HEK293 (cell line): Measurements from ENCODE around the gene TRPC4.

Experiments used
- CTCF ChIA-PET: fragments of 350-600 bp; formaldehyde crosslinking; extraction: SDS; loops from one replicate; lab custom pipeline; 2021; ENCODE audit warnings: antibody characterized with exemption; lab: Yijun Ruan, JAX
- POLR2A ChIA-PET: fragments of 300-600 bp; formaldehyde crosslinking; extraction: SDS; loops from one replicate; lab custom pipeline; 2020; ENCODE audit warnings: antibody characterized with exemption, inconsistent platforms; lab: Yijun Ruan, JAX
- H3K27ac ChIP-seq: fragments of 200-500 bp; sonication (Bioruptor generic); 2 replicates; pipeline ENCODE4 v1.5.1; 2014; ENCODE audit warnings: low read depth, low read length, control low read depth, inconsistent platforms; ENCODE audit errors: extremely low read depth
- H3K36me3 ChIP-seq, 2 experiments: fragments of 200-500 bp in 1 of 2; sonication (Bioruptor generic) in 1 of 2; 1 replicate in 1 of 2; 2 replicates in 1 of 2; pipeline ENCODE4 v1.5.1; 2014 to 2017; ENCODE audit warnings: inconsistent platforms in 2 of 2, low read length in 2 of 2; ENCODE audit not compliant: control insufficient read depth in 2 of 2, insufficient read depth in 1 of 2
- H3K4me1 ChIP-seq: fragments of 200-500 bp; sonication (Bioruptor generic); 2 replicates; pipeline ENCODE4 v1.5.1; 2014; ENCODE audit warnings: mild to moderate bottlenecking, low read length, inconsistent platforms; ENCODE audit not compliant: control insufficient read depth, insufficient read depth
- H3K4me3 ChIP-seq: 2 replicates; pipeline ENCODE4 v1.5.1; 2011; ENCODE audit warnings: low read depth, mild to moderate bottlenecking, control low read depth, low read length, moderate library complexity
- H3K9me3 ChIP-seq: fragments of 200-500 bp; sonication (Bioruptor generic); 2 replicates; pipeline ENCODE4 v1.5.1; 2014; ENCODE audit warnings: low read depth, low read length, inconsistent platforms; ENCODE audit not compliant: control insufficient read depth, insufficient read depth
- KLF10 ChIP-seq: fragments of 450-650 bp; IDR thresholded peaks from 2 replicates; pipeline ENCODE4 v1.5.1; 2018; ENCODE audit warnings: missing biosample characterization, mild to moderate bottlenecking, missing genetic modification characterization
- OSR2 ChIP-seq: fragments of 450-650 bp; formaldehyde crosslinking; IDR thresholded peaks from 2 replicates; pipeline ENCODE4 v1.5.1; 2016; ENCODE audit warnings: missing biosample characterization, missing genetic modification characterization
- OVOL3 ChIP-seq: fragments of 450-650 bp; formaldehyde crosslinking; IDR thresholded peaks from 2 replicates; pipeline ENCODE4 v1.5.1; 2016; ENCODE audit warnings: missing biosample characterization, missing genetic modification characterization
- SP3 ChIP-seq: fragments of 450-650 bp; formaldehyde crosslinking; IDR thresholded peaks from 2 replicates; pipeline ENCODE4 v1.5.1; 2016; ENCODE audit warnings: missing biosample characterization, missing genetic modification characterization
- ZBTB8A ChIP-seq: fragments of 450-650 bp; formaldehyde crosslinking; IDR thresholded peaks from 2 replicates; pipeline ENCODE4 v1.5.1; 2016; ENCODE audit warnings: missing biosample characterization, missing genetic modification characterization
- ZFP41 ChIP-seq: fragments of 450-650 bp; formaldehyde crosslinking; IDR thresholded peaks from 2 replicates; pipeline ENCODE4 v1.5.1; 2016; ENCODE audit warnings: missing biosample characterization, missing genetic modification characterization, borderline replicate concordance
- ZIC2 ChIP-seq: fragments of 450-650 bp; formaldehyde crosslinking; IDR thresholded peaks from 2 replicates; pipeline ENCODE4 v1.5.1; 2016; ENCODE audit warnings: missing biosample characterization, missing genetic modification characterization
- ZNF133 ChIP-seq: fragments of 450-650 bp; formaldehyde crosslinking; IDR thresholded peaks from 2 replicates; pipeline ENCODE4 v1.5.1; 2016; ENCODE audit warnings: missing biosample characterization, missing genetic modification characterization
- ZNF157 ChIP-seq: fragments of 450-650 bp; formaldehyde crosslinking; IDR thresholded peaks from 2 replicates; pipeline ENCODE4 v1.5.1; 2016; ENCODE audit warnings: missing biosample characterization, missing genetic modification characterization
- ZNF16 ChIP-seq: fragments of 450-650 bp; formaldehyde crosslinking; IDR thresholded peaks from 2 replicates; pipeline ENCODE4 v1.5.1; 2016; ENCODE audit warnings: low read depth, missing biosample characterization, missing genetic modification characterization
- ZNF248 ChIP-seq: fragments of 450-650 bp; formaldehyde crosslinking; IDR thresholded peaks from 2 replicates; pipeline ENCODE4 v1.5.1; 2017; ENCODE audit warnings: missing biosample characterization, missing genetic modification characterization
- ZNF335 ChIP-seq: fragments of 450-650 bp; formaldehyde crosslinking; conservative IDR thresholded peaks from 2 replicates; pipeline ENCODE4 v1.5.1; 2016; ENCODE audit warnings: missing biosample characterization, missing genetic modification characterization
- ZNF350 ChIP-seq: fragments of 450-650 bp; formaldehyde crosslinking; IDR thresholded peaks from 2 replicates; pipeline ENCODE4 v1.5.0; 2017; ENCODE audit warnings: missing biosample characterization, mild to moderate bottlenecking, missing genetic modification characterization
- ZNF391 ChIP-seq: fragments of 450-650 bp; formaldehyde crosslinking; IDR thresholded peaks from 2 replicates; pipeline ENCODE4 v1.5.1; 2016; ENCODE audit warnings: low read depth, missing biosample characterization, missing genetic modification characterization, borderline replicate concordance
- ZNF473 ChIP-seq: fragments of 450-650 bp; formaldehyde crosslinking; IDR thresholded peaks from 2 replicates; pipeline ENCODE4 v1.5.1; 2017; ENCODE audit warnings: missing biosample characterization, missing genetic modification characterization
- ZNF621 ChIP-seq: fragments of 450-650 bp; formaldehyde crosslinking; IDR thresholded peaks from 2 replicates; pipeline ENCODE4 v1.5.1; 2017; ENCODE audit warnings: missing biosample characterization, missing genetic modification characterization
- ZNF664 ChIP-seq: fragments of 450-650 bp; formaldehyde crosslinking; IDR thresholded peaks from 2 replicates; pipeline ENCODE4 v1.5.1; 2016; ENCODE audit warnings: missing biosample characterization, missing genetic modification characterization
- ZNF670 ChIP-seq: fragments of 450-650 bp; formaldehyde crosslinking; IDR thresholded peaks from 2 replicates; pipeline ENCODE4 v1.5.1; 2016; ENCODE audit warnings: missing biosample characterization, missing genetic modification characterization, low read depth
- ZSCAN16 ChIP-seq: fragments of 450-650 bp; formaldehyde crosslinking; IDR thresholded peaks from 2 replicates; pipeline ENCODE4 v1.5.1; 2016; ENCODE audit warnings: missing biosample characterization, missing genetic modification characterization
- ZSCAN4 ChIP-seq: fragments of 450-650 bp; formaldehyde crosslinking; IDR thresholded peaks from 2 replicates; pipeline ENCODE4 v1.5.1; 2017; ENCODE audit warnings: missing biosample characterization, missing genetic modification characterization
- TF ChIP-seq, protein P1 (sequence below): fragments of 450-650 bp; formaldehyde crosslinking; IDR thresholded peaks from 2 replicates; pipeline ENCODE4 v1.5.1; 2017; ENCODE audit warnings: missing biosample characterization, missing genetic modification characterization
- TF ChIP-seq, protein P2 (sequence below): fragments of 450-650 bp; formaldehyde crosslinking; IDR thresholded peaks from 2 replicates; pipeline ENCODE4 v1.5.1; 2016; ENCODE audit warnings: missing biosample characterization, missing genetic modification characterization

Gene TRPC4

GRCh38 chr13:37791699-37792098, 77.9 kb downstream of the TRPC4 start:
- TF ChIP-seq, protein P1, sequence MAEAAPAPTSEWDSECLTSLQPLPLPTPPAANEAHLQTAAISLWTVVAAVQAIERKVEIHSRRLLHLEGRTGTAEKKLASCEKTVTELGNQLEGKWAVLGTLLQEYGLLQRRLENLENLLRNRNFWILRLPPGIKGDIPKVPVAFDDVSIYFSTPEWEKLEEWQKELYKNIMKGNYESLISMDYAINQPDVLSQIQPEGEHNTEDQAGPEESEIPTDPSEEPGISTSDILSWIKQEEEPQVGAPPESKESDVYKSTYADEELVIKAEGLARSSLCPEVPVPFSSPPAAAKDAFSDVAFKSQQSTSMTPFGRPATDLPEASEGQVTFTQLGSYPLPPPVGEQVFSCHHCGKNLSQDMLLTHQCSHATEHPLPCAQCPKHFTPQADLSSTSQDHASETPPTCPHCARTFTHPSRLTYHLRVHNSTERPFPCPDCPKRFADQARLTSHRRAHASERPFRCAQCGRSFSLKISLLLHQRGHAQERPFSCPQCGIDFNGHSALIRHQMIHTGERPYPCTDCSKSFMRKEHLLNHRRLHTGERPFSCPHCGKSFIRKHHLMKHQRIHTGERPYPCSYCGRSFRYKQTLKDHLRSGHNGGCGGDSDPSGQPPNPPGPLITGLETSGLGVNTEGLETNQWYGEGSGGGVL (tag by site-specific recombination): no peak
- TF ChIP-seq ZNF16 (tag by site-specific recombination) (no peak), ZNF670 (no peak), ZFP41 (no peak), ZNF157 (no peak)
- Histone ChIP-seq H3K4me3 (no peak overlapping the region), H3K9me3 (no peaks in the 10 kb centered on the region), H3K27ac (no peak overlapping the region), H3K36me3 (no peaks in the 10 kb centered on the region), H3K4me1 (no peaks in the 10 kb centered on the region)
- POLR2A ChIA-PET: no interaction called here
- CTCF ChIA-PET: no interaction called here

DNA sequence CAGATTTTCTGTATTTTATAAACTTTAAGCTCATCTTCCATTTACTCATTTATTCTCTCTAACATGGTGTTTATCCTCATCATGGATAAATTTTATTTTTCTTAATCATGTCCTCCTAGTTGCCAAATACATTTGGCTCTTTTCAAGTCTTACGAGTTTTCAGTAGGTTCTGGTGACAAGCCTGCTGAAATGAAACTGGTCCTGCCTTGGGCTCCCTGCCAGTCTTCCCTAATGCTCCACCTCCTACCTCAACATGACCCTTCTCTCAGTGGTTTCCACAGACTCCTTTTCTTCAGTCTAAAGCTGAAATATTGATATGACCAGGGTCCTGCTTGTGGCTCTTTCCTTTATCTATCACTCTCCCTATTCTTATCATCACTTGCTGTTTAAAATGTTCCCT, 81.2 kb downstream of the TRPC4 start:
- H3K4me3 ChIP-seq: no peak overlapping the region
- CTCF ChIA-PET: no interaction called here
- TF ChIP-seq ZNF350 (tag by site-specific recombination) (no peak), SP3 (tag by site-specific recombination) (no peak), ZNF664 (tag by site-specific recombination) (no peak), ZNF133 (tag by site-specific recombination) (no peak), ZIC2 (no peak), ZNF473 (tag by site-specific recombination) (no peak), ZSCAN16 (tag by site-specific recombination) (no peak), KLF10 (tag by site-specific recombination) (no peak), ZNF335 (tag by site-specific recombination) (no peak), OSR2 (tag by site-specific recombination) (no peak), ZNF391 (tag by site-specific recombination) (no peak), OVOL3 (tag by site-specific recombination) (no peak), ZBTB8A (tag by site-specific recombination) (no peak), ZNF248 (tag by site-specific recombination) (no peak), ZNF621 (tag by site-specific recombination) (no peak), ZSCAN4 (tag by site-specific recombination) (no peak)
- TF ChIP-seq, protein P2, sequence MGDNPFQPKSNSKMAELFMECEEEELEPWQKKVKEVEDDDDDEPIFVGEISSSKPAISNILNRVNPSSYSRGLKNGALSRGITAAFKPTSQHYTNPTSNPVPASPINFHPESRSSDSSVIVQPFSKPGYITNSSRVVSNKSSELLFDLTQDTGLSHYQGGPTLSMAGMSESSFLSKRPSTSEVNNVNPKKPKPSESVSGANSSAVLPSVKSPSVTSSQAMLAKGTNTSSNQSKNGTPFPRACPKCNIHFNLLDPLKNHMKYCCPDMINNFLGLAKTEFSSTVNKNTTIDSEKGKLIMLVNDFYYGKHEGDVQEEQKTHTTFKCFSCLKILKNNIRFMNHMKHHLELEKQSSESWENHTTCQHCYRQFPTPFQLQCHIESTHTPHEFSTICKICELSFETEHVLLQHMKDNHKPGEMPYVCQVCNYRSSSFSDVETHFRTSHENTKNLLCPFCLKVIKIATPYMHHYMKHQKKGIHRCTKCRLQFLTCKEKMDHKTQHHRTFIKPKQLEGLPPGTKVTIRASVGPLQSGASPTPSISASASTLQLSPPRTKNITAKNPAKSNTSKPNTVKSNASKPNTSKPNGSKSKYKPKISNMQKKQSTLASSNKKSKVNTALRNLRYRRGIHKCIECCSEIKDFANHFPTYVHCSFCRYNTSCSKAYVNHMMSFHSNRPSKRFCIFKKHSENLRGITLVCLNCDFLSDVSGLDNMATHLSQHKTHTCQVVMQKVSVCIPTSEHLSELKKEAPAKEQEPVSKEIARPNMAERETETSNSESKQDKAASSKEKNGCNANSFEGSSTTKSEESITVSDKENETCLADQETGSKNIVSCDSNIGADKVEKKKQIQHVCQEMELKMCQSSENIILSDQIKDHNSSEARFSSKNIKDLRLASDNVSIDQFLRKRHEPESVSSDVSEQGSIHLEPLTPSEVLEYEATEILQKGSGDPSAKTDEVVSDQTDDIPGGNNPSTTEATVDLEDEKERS (tag by site-specific recombination): no peak
- TF ChIP-seq, all 188 proteins: peak for 0
- POLR2A ChIA-PET: no interaction called here
- H3K4me1 ChIP-seq: no peaks in the 10 kb centered on the region; the same call in 1 of the 2 replicates
- H3K9me3 ChIP-seq: no peaks in the 10 kb centered on the region
- H3K36me3 ChIP-seq: no peaks in the 10 kb centered on the region
- H3K27ac ChIP-seq: no peak overlapping the region
